HS-5 (cell line): ENCODE measurements around the gene ALG13.
A peak's percentile ranks its signal among the peaks of the same experiment; 100 is the strongest.
"Not testable (repeated sequence)": the region's sequence is repeated elsewhere in the genome, so short reads cannot be mapped to it uniquely, and the experiment has no call there.

Experiments used
- DNase-seq: peaks from one replicate; pipeline ENCODE4 v3.0.0-alpha.2; 2012; ENCODE audit warnings: low read depth

ALG13 gene

DNA sequence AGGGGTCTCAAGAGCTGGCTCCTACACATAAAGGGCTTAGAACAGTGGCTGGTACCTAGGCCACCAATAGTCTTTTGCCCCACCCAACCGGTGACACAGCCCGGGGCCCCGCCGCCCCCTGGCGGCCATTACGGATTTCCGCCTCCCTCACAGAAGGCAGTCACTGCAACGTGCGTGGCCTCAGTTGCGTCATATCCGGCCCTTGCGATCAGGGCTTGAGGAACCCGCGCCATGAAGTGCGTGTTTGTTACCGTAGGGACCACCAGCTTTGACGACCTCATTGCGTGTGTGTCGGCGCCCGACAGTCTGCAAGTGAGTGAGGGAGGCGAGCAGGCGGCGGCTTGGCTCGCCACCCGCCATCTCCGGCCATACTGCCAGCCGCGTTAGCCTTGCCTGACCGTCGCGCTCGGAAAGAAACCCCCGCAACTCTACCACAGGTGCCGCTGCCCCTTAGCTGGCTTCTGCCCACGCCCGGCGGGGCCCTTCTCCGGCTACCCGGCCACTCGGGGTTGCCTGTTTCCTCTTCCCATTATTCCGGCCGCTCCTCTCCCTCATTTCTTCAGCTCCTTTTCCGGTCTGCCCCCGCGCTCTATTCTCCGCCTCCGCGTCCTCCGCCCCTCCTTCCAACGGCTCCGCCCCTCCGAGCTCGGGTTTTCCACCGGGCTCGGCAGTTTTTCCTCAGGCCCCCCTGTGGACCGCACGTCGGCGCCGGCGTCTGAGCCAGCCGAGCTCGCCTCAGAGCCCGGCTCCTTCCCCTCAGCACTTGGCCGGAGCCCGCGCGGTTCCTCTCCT is at the start of gene ALG13:
Gene ALG13 (plus strand): TSS at position 183 of the 792 bp plus-strand sequence. CDS start 49 bp downstream, at position 232.
- DNase-seq: peak; percentile 45

DNA sequence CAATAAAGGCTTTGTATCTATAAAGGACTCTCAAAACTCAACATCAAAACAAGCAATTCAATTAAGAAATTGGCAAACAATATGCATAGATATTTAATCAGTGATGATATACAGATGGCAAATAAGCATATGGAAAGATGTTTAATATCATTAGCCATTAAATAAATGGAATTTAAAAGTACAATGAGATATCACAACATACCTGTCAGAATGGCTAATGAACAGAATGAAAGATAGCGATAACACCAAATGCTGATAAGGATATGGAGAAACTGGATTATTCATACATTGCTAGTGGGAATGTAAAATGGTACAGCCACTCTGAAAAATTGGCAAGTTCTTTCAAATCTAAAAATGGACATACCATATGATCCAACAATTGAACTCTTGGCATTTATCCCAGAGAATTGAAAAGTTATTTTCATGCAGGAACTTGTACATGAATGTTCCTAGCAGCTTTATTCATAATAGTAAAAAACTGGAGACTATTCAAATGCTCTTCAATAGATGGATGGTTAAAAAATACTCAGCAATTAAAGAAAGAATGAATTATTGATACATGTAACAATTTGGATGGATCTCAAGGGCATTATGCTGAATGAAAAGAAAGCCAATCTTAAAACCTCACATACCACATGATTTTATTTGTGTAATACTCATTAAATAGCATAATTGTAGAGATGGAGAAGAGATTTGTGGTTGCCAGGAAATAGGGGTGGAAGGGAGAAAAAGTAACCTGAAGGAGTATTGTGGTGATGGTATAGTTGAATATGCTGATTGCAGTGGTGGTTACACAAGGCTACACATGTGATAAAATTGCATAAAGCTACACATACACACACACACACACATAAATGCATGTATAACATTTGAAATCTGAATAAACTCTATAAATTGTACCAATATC is 45.9 kb upstream of the ALG13 start:
- DNase-seq: no peak

GRCh38 chrX:111641969-111642368 is 39.0 kb upstream of the ALG13 start:
- no peak for DNase-seq

- not testable (repeated sequence) for DNase-seq
Observed at GRCh38 chrX:111645165-111645564, 35.8 kb upstream of the ALG13 start.

- no peak for DNase-seq
Observed at GRCh38 chrX:111645607-111646006, 35.4 kb upstream of the ALG13 start.

- no peak for DNase-seq
Observed at GRCh38 chrX:111646515-111646914, 34.5 kb upstream of the ALG13 start.

GRCh38 chrX:111648802-111649201 is 32.2 kb upstream of the ALG13 start:
- DNase-seq: no peak

GRCh38 chrX:111649638-111650037 is 31.3 kb upstream of the ALG13 start:
- DNase-seq: no peak

- no peak for DNase-seq
Observed at GRCh38 chrX:111650845-111651244, 30.1 kb upstream of the ALG13 start.

- no peak for DNase-seq
Observed at GRCh38 chrX:111652719-111653118, 28.3 kb upstream of the ALG13 start.

DNA sequence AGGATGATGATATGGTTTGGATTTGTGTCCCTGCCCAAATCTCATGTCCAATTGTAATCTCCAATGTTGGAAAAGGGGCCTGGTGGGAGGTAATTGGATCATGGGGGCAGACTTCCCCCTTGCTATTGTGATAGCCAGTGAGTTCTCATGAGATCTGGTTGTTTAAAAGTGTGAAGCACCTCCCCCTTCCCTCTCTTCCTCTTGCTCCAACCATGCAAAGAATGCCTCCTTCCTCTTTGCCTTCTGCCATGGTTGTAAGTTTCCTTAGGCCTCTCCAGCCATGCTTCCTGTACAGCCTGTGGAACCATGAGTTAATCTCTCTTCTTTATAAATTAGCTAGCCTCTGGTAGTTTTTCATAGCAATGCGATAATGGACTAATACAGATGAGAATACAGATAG is 19.7 kb upstream of the ALG13 start:
- DNase-seq: no peak

GRCh38 chrX:111662292-111662691 is 18.7 kb upstream of the ALG13 start:
- DNase-seq: no peak

GRCh38 chrX:111671668-111672067 is 9.3 kb upstream of the ALG13 start:
- no peak for DNase-seq

- DNase-seq: no peak
Observed at GRCh38 chrX:111687305-111687704, 6.3 kb downstream of the ALG13 start.

DNA sequence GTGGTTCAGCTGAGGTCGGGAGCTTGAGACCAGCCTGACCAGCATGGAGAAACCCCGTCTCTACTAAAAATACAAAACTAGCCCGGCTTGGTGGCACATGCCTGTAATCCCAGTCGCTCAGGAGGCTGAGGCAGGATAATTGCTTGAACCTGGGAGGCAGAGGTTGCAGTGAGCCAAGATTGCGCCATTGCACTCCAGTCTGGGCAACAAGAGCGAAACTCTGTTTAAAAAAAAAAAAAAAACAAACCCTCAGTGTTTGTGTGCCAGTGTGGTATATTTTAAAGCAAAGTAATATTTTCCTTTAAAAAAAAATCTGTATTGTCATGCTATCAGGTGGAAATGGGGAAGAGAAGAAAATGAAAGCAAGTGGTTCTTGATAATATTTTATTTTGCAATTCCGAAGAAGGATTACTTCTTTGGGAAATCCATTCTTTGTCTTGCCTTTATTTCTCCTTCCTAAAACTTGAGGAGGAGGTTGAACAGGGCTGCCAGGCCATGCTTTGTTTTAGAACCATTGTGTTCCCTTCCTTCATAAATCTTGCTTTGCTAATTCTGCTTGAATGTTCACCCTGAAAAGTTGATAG is 14.4 kb downstream of the ALG13 start:
- DNase-seq: no peak

DNA sequence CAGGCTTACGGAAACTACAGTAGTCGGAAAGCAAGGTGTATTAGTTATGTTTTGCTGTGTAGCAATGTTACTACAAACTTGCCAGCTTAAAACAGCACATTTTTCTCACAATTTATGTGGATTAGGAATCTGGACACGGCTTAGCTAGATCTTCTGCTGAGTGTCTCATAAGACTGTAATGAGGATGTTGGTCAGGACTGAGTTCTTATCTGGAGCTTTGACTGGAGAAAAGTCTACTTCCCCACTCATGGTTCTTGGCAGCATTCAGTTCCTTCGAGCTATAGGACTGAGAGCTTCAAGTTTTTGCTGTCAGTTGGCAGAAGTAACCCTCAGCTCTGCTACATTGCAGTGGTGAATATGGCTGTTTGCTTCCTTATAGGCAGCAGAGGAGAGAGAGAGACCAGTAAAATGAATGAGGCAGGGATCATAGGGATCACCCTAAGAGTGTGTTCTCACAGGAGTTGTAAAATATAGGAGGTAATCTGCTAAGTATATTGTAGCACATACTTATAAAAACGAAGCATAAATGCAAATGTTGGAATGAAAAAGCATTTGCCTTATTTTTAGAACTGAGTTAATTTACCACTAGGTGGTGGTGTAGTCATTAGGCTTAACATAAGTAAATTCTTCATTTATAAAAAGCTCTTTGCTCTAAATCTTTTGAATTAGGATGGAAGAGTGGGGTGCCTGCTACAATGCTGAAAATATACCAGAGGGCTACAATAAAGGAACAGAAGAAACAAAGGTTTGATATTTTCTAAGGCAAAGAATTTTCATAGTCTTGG is 38.6 kb downstream of the ALG13 start:
- DNase-seq: no peak

GRCh38 chrX:111728096-111728495 is 47.1 kb downstream of the ALG13 start:
- DNase-seq: no peak

DNA sequence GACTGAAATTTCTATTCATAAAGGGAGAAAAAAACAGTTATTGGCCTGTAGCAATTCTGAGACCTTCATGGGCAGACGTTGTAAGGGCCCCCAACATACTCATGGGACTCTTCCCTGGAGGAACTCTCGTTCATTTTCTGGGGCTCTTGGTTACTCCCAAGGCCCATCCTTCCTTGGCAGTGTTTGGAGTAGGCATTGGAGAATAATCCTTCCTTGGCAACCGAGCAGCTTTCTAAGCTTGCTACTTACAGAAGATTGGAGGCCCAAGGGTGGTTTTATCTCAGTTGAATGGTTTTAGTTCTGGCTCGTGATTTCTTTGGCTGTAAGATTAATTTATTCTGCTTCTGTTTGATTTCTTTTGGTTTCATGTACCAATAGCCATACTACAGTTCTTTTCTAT is 50.4 kb downstream of the ALG13 start:
- no peak for DNase-seq

DNA sequence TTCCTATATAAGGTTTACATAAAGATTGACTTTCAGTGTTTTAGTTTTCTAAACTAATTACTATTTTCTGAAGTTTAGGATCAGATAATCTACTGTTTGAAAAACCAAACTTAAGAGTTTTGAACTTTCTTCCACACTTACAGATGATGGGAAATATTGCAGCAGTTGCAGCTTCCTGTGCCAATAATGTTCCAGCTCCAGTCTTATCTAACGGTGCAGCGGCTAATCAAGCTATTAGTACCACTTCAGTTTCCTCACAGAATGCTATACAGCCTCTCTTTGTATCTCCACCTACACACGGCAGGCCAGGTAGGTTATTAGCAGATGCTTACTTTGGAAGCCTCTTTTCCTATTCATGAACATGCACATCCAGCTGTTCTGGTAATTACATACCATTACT is 55.6 kb downstream of the ALG13 start:
- DNase-seq: no peak

GRCh38 chrX:111742018-111742417 is 61.0 kb downstream of the ALG13 start:
- DNase-seq: no peak

DNA sequence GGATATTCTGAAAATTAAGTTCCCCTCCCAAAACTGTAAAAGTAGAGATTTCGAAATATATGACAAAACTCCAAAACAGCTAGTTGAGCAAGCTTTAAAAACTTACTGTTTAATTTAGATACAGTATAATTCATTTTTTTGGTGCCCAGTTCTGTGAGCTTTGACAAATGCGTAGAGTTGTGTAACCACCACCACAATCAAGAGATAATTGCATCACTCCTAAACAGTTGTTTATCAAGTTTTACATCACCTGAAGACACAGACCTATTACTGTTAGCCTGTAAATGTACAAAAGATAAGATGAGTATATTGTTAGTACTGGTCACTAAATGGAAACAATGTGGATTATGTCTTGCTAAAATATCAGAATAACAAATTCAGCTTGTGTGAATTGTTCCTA is 62.3 kb downstream of the ALG13 start:
- DNase-seq: no peak

GRCh38 chrX:111756486-111756885 is 75.5 kb downstream of the ALG13 start:
- DNase-seq: no peak
